Fibroblast of lung (primary cell): ENCODE results near the gene SCAMP3. TPM values are rescaled to one million over a fixed set of nuclear protein-coding genes. Genes with fewer than 3 reads are reported as not detected.
"Not testable (repeated sequence)": the region's sequence is repeated elsewhere in the genome, so short reads cannot be mapped to it uniquely, and the experiment has no call there.

ENCODE experiments used
- DNase-seq, 2 donors: peaks; one replicate each; pipeline versions ENCODE4 v3.0.0 to v3.0.0-alpha.2; 2010; ENCODE audit warnings: low read depth in 2 of 2
- H2AFZ ChIP-seq: 2 replicates; pipeline ENCODE4 v1.5.1; 2012; ENCODE audit warnings: low read length, control low read depth, inconsistent platforms
- H3K27ac ChIP-seq: 2 replicates; pipeline ENCODE4 v1.5.1; 2011; ENCODE audit warnings: low read length, control low read depth; ENCODE audit not compliant: insufficient read depth
- H3K27me3 ChIP-seq: 2 replicates; pipeline ENCODE4 v1.5.1; 2011; ENCODE audit warnings: mild to moderate bottlenecking, low read length; ENCODE audit not compliant: control insufficient read depth, insufficient read depth
- H3K36me3 ChIP-seq: 2 replicates; pipeline ENCODE4 v1.5.1; 2011; ENCODE audit warnings: low read length; ENCODE audit not compliant: control insufficient read depth, insufficient read depth
- H3K4me1 ChIP-seq: 2 replicates; pipeline ENCODE4 v1.5.1; 2011; ENCODE audit warnings: low read length; ENCODE audit not compliant: control insufficient read depth, insufficient read depth; ENCODE audit errors: extremely low read depth
- H3K4me2 ChIP-seq: 2 replicates; pipeline ENCODE4 v1.5.1; 2011; ENCODE audit warnings: low read length, control low read depth; ENCODE audit not compliant: insufficient read depth; ENCODE audit errors: extremely low read depth
- H3K4me3 ChIP-seq, 4 experiments: fragments of 200-600 bp in 1 of 4; sonication (generic) in 1 of 4; replicated peaks in 1 of 4; 2 replicates each; pipeline ENCODE4 v1.5.1; 2011 to 2016; ENCODE audit warnings: low read length in 4 of 4, low read depth in 3 of 4, mild to moderate bottlenecking in 3 of 4, control low read depth in 2 of 4, inconsistent platforms in 1 of 4, mixed read lengths in 1 of 4; ENCODE audit not compliant: insufficient read depth in 1 of 4; ENCODE audit errors: control extremely low read depth in 1 of 4
- H3K79me2 ChIP-seq: 2 replicates; pipeline ENCODE4 v1.5.1; 2012; ENCODE audit warnings: mild to moderate bottlenecking, low read length, inconsistent platforms; ENCODE audit not compliant: control insufficient read depth, insufficient read depth
- H3K9ac ChIP-seq: 2 replicates; pipeline ENCODE4 v1.5.1; 2011; ENCODE audit warnings: mild to moderate bottlenecking, low read length, control low read depth; ENCODE audit not compliant: insufficient read depth
- H3K9me3 ChIP-seq: 2 replicates; pipeline ENCODE4 v1.5.1; 2012; ENCODE audit warnings: low read depth, low read length; ENCODE audit not compliant: control insufficient read depth, insufficient read depth
- H4K20me1 ChIP-seq: 2 replicates; pipeline ENCODE4 v1.5.1; 2011; ENCODE audit warnings: low read length; ENCODE audit not compliant: control insufficient read depth, insufficient read depth; ENCODE audit errors: extremely low read depth
- EZH2 ChIP-seq: IDR thresholded peaks from 2 replicates; pipeline ENCODE4 v1.5.1; 2012; ENCODE audit warnings: low read length, control low read depth, mild to moderate bottlenecking; ENCODE audit errors: missing control alignments
- polyA plus RNA-seq, 2 donors: library from polyadenylated mRNA; depleted of rRNA in 1 of 2; stranded (reverse) in 1 of 2; unstranded in 1 of 2; fragments of >200 nt; gene quantifications; 2 replicates each; pipeline ENCODE4 v1.2.1, GENCODE V29; 2011 to 2012; ENCODE audit warnings: missing spikeins in 1 of 2
- total RNA-seq: library from RNA; depleted of rRNA; stranded (reverse); fragments of >200 nt; gene quantifications from 2 replicates; pipeline ENCODE4 v1.2.1, GENCODE V29; 2014
- TF ChIP-seq, protein P1 (sequence below), 2 donors: IDR thresholded peaks in 1 of 2; conservative IDR thresholded peaks in 1 of 2; 1 replicate in 1 of 2; 2 replicates in 1 of 2; pipeline ENCODE4 v1.5.1; 2011 to 2012; ENCODE audit warnings: low read length in 2 of 2, control low read depth in 1 of 2, inconsistent platforms in 1 of 2, low read depth in 1 of 2, mild to moderate bottlenecking in 1 of 2

SCAMP3 gene
- total and polyA plus RNA-seq, 2 donors (not counting 1 experiment from before 2014, with no cell fraction given): 33.2 to 106 TPM

GRCh38 chr1:155232001-155232978, 29.9 kb downstream of the SCAMP3 start:
- H3K27ac ChIP-seq, H3K36me3 ChIP-seq, H4K20me1 ChIP-seq, H3K9ac ChIP-seq, H2AFZ ChIP-seq, H3K4me3 ChIP-seq, H3K4me1 ChIP-seq, H3K4me2 ChIP-seq, H3K27me3 ChIP-seq, H3K9me3 ChIP-seq, H3K79me2 ChIP-seq: not testable (repeated sequence)
- DNase-seq: peak; percentile 46 to 80

GRCh38 chr1:155231302-155231701, 30.9 kb downstream of the SCAMP3 start:
- H3K27ac ChIP-seq, H3K36me3 ChIP-seq, H3K4me1 ChIP-seq, H2AFZ ChIP-seq, H3K79me2 ChIP-seq, DNase-seq, H3K9ac ChIP-seq, H4K20me1 ChIP-seq, H3K9me3 ChIP-seq, H3K4me3 ChIP-seq, H3K4me2 ChIP-seq, H3K27me3 ChIP-seq: not testable (repeated sequence)

- Histone ChIP-seq H3K4me1 (peaks cover 18% of the 10 kb centered on the region), H2AFZ (peak overlapping the region; percentile 94), H3K79me2 (peaks cover 11% of the 10 kb centered on the region), H3K4me2 (peak overlapping the region; percentile 69), H3K36me3 (no peaks in the 10 kb centered on the region), H3K4me3 (peak overlapping the region; percentile 40 to 55 (median 46)), H3K9ac (peak overlapping the region; percentile 63), H3K27me3 (no peaks in the 10 kb centered on the region), H3K9me3 (no peaks in the 10 kb centered on the region), H4K20me1 (no peaks in the 10 kb centered on the region), H3K27ac (peak overlapping the region; percentile 93)
- TF ChIP-seq, protein P1, sequence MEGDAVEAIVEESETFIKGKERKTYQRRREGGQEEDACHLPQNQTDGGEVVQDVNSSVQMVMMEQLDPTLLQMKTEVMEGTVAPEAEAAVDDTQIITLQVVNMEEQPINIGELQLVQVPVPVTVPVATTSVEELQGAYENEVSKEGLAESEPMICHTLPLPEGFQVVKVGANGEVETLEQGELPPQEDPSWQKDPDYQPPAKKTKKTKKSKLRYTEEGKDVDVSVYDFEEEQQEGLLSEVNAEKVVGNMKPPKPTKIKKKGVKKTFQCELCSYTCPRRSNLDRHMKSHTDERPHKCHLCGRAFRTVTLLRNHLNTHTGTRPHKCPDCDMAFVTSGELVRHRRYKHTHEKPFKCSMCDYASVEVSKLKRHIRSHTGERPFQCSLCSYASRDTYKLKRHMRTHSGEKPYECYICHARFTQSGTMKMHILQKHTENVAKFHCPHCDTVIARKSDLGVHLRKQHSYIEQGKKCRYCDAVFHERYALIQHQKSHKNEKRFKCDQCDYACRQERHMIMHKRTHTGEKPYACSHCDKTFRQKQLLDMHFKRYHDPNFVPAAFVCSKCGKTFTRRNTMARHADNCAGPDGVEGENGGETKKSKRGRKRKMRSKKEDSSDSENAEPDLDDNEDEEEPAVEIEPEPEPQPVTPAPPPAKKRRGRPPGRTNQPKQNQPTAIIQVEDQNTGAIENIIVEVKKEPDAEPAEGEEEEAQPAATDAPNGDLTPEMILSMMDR (conservative IDR thresholded peaks at IDR 0.05 in 1 of 2, IDR thresholded peaks at IDR 0.05 in 1 of 2; ENCODE audit: low read depth in 1 of 2, low read length in 2 of 2): no peak
- TF ChIP-seq EZH2: no peak
- DNase-seq: no peak
Observed at GRCh38 chr1:155228096-155228427, 34.1 kb downstream of the SCAMP3 start.
